C4-2B (cell line): ENCODE data around the gene ANKS1B.

ENCODE experiments used
- H3K27ac ChIP-seq: fragments of 450-650 bp; 2 replicates; pipeline ENCODE4 v1.5.1; 2017
- ZFX ChIP-seq: fragments of 450-650 bp; IDR thresholded peaks from 2 replicates; pipeline ENCODE4 v1.6.1; 2017
- TF ChIP-seq, protein P1 (sequence below): fragments of 450-650 bp; conservative IDR thresholded peaks from 2 replicates; pipeline ENCODE4 v1.5.1; 2017; ENCODE audit warnings: mild to moderate bottlenecking

ANKS1B gene

DNA sequence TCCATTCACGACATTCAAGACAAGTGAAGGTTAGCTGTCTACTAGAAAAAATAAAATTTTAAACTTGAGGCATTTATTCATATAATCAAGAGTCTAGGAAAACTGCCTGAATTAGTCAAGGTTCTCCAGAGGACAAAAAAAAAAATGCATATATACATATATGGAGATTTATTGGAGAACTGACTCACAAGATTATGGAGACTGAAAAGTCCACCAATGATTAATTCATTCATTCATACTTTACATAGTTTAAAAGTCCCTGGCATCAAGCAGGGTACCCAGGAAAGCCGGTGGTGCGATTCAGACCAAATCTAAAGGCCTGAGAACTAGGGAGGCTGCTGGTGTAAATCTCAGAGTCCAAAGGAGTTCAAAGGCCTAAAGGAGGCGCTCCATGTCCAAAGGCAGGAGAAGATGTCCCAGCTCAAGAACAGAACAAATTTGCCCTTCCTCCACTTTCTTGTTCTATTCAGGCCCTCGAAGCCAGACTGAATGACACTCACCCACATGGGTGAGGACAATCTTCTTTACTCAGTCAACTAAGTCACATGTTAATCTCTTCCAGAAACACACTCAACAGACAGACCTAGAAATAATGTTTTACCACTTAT, 64.3 kb downstream of the ANKS1B start:
- no peak overlapping the region for H3K27ac ChIP-seq
- TF ChIP-seq, protein P1, sequence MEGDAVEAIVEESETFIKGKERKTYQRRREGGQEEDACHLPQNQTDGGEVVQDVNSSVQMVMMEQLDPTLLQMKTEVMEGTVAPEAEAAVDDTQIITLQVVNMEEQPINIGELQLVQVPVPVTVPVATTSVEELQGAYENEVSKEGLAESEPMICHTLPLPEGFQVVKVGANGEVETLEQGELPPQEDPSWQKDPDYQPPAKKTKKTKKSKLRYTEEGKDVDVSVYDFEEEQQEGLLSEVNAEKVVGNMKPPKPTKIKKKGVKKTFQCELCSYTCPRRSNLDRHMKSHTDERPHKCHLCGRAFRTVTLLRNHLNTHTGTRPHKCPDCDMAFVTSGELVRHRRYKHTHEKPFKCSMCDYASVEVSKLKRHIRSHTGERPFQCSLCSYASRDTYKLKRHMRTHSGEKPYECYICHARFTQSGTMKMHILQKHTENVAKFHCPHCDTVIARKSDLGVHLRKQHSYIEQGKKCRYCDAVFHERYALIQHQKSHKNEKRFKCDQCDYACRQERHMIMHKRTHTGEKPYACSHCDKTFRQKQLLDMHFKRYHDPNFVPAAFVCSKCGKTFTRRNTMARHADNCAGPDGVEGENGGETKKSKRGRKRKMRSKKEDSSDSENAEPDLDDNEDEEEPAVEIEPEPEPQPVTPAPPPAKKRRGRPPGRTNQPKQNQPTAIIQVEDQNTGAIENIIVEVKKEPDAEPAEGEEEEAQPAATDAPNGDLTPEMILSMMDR, result no peak; the same call in 1 of the 2 replicates
- no peak for TF ChIP-seq ZFX

DNA sequence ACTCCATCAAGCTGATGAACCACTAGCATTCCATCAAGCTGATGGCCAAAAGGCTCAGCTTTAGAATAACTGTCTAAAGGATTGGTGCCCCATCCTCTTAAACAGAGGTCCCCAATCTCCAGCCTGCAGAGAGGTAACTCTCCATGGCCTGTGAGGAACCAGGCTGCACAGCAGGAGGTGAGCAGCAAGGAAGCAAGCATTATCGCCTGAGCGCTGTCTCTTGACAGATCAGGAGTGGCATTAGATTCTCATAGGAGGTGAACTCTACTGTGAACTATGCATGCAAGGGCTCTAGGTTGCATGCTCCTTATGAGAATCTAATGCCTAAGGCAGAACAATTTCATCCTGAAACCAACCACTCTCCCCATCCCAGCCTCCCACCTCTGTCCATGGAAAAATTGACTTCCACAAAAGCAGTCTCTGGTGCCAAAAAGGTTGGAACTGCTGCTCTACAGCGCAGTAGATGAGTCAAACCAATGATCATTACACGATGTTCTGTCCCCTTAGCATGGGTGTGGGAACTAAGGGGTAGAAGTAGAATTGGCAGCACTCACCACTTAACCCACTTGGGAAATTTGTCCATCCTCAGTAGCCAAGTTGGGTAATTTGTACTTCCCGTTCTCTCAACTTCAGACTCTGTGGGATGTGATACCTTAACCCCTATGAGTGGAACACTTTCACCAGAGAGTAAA, 66.9 kb downstream of the ANKS1B start:
- TF ChIP-seq, protein P1, result no peak
- TF ChIP-seq ZFX, result no peak
- H3K27ac ChIP-seq, result no peak overlapping the region

DNA sequence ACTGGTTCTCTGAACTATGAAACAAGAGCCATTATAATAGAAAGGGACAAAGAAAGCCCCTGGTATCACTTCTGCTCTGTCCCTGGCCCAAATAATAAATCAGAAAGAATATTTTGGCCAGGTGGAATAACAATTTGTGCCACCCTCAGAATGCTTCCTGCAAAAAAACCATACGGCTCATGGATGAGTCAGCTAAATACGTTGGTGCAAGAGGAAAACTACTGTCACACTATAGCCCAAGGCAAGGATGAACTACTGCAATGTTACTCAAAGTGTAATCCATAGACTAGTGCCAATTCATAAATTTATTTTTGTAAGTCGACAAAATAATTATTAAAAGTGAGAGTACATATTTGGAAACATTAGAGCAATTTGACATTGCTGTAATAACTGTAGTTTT, 68.2 kb downstream of the ANKS1B start:
- no peak overlapping the region for H3K27ac ChIP-seq
- TF ChIP-seq, protein P1, result no peak
- TF ChIP-seq ZFX, result no peak

DNA sequence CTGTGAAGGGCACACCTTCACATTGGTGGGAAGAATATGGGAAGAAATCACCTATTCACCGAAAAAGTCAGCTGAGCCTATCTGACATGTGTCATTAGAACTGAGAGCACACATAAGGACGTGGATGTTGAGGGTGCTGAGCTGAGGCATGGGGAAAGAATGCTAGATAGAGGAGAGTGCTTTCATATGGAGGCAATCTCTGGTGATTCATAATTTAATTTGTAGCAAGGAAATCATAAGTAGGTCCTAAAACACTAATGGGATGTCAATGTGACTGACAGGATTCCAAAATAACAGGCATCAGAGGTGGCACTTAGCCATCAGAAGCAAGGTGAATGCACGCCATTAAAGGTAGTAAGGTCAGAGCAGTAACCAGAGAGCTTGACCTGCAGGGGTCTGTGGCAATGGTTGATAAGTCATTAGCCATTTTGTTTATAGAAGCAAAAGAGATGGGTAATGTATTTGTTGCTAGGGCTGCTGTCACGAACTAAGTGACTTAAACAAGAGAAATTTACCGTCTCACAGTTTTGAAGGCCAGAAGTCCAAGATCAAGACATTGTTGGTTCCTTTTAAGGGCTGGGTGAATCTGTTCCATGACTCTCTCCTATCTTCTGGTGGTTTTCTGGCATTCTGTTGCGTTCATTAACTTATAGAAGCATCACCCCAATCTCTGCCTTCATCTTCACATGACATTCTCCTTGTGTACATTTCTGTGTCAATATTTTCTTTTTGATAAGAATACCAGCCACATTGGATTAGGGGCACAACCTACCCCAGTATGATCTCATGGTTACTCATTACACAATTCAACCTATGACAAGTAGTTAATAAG, 69.3 kb downstream of the ANKS1B start:
- TF ChIP-seq ZFX, result no peak
- TF ChIP-seq, protein P1, result no peak
- no peak overlapping the region for H3K27ac ChIP-seq

DNA sequence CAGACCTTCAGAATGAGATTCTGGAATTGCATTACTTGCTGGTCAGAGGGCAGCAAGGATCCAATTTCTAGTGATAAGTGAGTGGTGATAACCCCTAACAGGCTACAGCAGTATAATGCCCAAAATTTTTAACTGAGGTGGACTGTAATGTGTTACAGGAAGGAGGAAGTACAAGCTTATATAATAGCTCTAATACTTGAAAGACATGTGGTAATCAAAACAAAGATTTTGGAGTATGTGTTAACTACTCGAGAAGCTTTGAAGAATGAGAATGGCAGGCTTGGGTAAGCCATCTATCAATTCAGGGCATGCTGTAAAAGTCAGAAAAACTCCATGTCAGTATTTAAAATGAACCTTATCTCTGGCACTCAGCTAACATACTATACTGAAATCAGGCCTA, 70.5 kb downstream of the ANKS1B start:
- H3K27ac ChIP-seq, result no peak overlapping the region
- no peak for TF ChIP-seq ZFX
- TF ChIP-seq, protein P1, result no peak

DNA sequence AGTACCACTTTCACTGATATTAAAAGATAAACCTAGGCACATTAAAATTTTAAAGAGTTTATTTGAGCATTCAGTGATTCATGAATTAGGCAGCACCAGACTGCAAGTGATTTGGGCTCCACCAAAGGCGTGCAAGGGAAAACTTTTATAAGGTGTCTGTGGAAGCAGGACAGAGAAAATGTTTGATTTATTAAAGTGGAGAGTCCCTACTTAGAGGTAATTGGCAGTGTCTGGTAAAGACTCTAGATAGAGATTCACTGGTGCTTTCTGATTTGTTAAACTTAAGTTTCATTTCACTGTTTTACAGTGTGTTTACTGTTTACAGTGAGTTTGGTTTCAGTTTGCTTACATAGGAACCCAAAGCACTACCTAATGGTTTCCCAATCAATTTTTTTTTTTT, 72.8 kb downstream of the ANKS1B start:
- H3K27ac ChIP-seq, result no peak overlapping the region
- no peak for TF ChIP-seq ZFX
- TF ChIP-seq, protein P1, result no peak

DNA sequence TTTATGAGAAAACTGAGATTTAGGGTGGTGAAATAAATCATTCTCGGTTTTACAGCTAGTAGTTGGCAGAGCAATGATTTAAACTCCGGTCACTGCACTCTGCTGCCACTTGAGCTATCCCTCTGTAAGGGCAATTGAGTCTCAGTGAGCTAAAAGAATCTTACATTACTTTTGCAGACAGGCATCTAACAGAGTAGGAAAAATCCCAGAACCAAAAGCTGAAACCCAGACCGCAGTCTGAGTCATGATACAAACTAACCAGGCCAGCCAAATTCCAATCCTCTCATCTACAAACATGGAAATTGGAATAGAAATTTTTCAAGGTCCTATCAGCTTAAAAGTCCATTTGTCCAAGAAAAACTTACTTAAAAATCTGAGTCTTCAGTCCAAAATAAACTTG, 73.7 kb downstream of the ANKS1B start:
- no peak for TF ChIP-seq ZFX
- TF ChIP-seq, protein P1, result no peak
- no peak overlapping the region for H3K27ac ChIP-seq
